ENCODE results near the gene PTPRC. TPM values are rescaled to one million over a fixed set of nuclear protein-coding genes. Genes with fewer than 3 reads are reported as not detected.

The PTPRC gene
- total RNA-seq, 1 donor from 2014 or later, result 214 TPM

DNA sequence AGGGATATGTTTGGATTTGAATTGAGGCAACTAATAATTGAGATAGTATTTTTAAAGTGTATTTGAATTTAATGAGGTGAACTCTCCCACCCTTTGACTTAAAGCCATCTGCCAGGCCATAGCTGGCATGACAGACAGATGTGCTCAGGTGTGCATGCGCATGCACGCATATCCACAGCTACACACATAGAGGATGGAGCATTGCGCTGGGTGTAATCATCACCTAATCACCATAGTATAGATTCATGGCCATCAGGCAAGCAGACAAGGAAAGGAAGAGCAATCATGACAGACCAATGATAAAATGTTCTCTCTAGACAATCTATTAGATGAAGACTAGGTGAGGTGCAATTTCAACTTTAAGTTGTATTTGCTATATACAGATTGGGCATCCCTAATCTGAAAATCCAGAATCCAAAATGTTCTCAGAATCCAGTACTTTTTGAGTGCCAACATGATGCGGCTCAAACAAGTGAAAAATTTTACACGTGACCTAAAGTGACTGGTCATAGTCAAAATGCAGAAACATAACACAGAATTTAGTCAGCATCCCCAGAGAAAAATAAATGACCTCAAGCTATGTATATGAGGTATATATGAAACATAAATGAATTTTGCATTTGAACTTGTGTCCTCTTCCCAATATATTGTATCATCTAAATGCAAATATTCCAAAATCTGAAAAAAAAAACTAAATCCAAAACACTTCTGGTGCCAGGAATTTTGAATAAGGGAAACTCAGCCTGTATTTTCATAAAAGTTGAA lies 70.1 kb downstream of the PTPRC start:
- Histone ChIP-seq H3K36me3 (peaks cover under 1% of the 10 kb centered on the region), H3K27me3 (ENCODE audit: low read depth) (no peaks in the 10 kb centered on the region), H3K27ac (no peak overlapping the region), H3K4me3 (no peak overlapping the region), H3K9me3 (no peaks in the 10 kb centered on the region), H3K4me1 (no peaks in the 10 kb centered on the region)
- no peak for DNase-seq
- intact Hi-C loops (cut with DNase I), result no loop called here
- ATAC-seq, result no peak
- TF ChIP-seq CTCF (IDR thresholded peaks at IDR 0.05), result no peak

GRCh38 chr1:198711837-198712236 lies 73.0 kb downstream of the PTPRC start:
- Histone ChIP-seq H3K4me1 (no peaks in the 10 kb centered on the region), H3K27ac (no peak overlapping the region), H3K36me3 (no peaks in the 10 kb centered on the region), H3K4me3 (no peak overlapping the region), H3K9me3 (no peaks in the 10 kb centered on the region), H3K27me3 (ENCODE audit: low read depth) (no peaks in the 10 kb centered on the region)
- intact Hi-C loops (cut with DNase I), result no loop called here
- no peak for ATAC-seq
- TF ChIP-seq CTCF (IDR thresholded peaks at IDR 0.05), result no peak
- DNase-seq, result no peak

GRCh38 chr1:198713081-198713480 lies 74.2 kb downstream of the PTPRC start:
- H3K4me3 ChIP-seq, result no peak overlapping the region
- H3K27ac ChIP-seq, result no peak overlapping the region
- H3K4me1 ChIP-seq, result no peaks in the 10 kb centered on the region
- DNase-seq (no peak), ATAC-seq (peak in 1 of 2 donors; percentile 23)
- intact Hi-C loops (cut with DNase I), result no loop called here
- no peaks in the 10 kb centered on the region for H3K27me3 ChIP-seq (ENCODE audit: low read depth)
- H3K36me3 ChIP-seq, result no peaks in the 10 kb centered on the region
- H3K9me3 ChIP-seq, result no peaks in the 10 kb centered on the region
- no peak for TF ChIP-seq CTCF (IDR thresholded peaks at IDR 0.05)

DNA sequence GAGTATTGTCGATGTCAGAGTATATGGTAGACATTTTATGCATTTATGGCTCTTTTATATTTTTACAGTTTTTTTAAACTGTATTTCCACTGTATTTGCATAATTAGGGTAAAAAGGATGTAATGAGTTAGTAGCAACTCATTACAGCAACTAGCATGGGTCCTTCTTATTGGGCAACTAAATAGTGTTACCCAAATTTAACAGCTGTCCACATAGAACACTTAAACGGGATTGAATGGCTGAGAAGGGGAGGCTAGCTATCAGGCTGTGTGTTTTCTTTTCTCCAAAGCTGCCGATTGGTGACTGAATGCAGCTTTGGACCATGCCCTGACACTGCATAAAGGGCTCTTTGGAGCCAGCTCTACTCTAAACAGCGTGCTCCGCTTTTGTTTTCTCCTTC lies 75.4 kb downstream of the PTPRC start:
- Histone ChIP-seq H3K9me3 (no peaks in the 10 kb centered on the region), H3K27me3 (ENCODE audit: low read depth) (no peaks in the 10 kb centered on the region), H3K27ac (no peak overlapping the region), H3K36me3 (no peaks in the 10 kb centered on the region), H3K4me3 (no peak overlapping the region), H3K4me1 (no peaks in the 10 kb centered on the region)
- no peak for DNase-seq
- TF ChIP-seq CTCF (IDR thresholded peaks at IDR 0.05), result no peak
- ATAC-seq, result peak; percentile 35 to 44
- intact Hi-C loops (cut with DNase I), result no loop called here

- Histone ChIP-seq H3K27me3 (ENCODE audit: low read depth) (no peaks in the 10 kb centered on the region), H3K27ac (no peak overlapping the region), H3K36me3 (no peaks in the 10 kb centered on the region), H3K4me3 (no peak overlapping the region), H3K4me1 (no peaks in the 10 kb centered on the region), H3K9me3 (no peaks in the 10 kb centered on the region)
- intact Hi-C loops (cut with DNase I), result no loop called here
- no peak for DNase-seq
- TF ChIP-seq CTCF (IDR thresholded peaks at IDR 0.05), result no peak
- ATAC-seq, result no peak
Observed at GRCh38 chr1:198716051-198716450, 77.2 kb downstream of the PTPRC start.

All from lower lobe of right lung (tissue), 2 donors.